Liver (tissue), 9 donors: ENCODE measurements around the gene MMS22L. TPM values are rescaled to one million over a fixed set of nuclear protein-coding genes. Genes with fewer than 3 reads are reported as not detected.

ENCODE experiments used
- DNase-seq: peaks from one replicate; pipeline ENCODE4 v3.0.0-alpha.2; 2017; ENCODE audit warnings: low spot score
- H3K27ac ChIP-seq, 2 donors: one replicate each; pipeline ENCODE4 v1.7.0; 2013; ENCODE audit warnings: inconsistent platforms in 2 of 2, low read length in 2 of 2, control low read depth in 1 of 2, low read depth in 1 of 2, mild to moderate bottlenecking in 1 of 2
- H3K27me3 ChIP-seq, 4 donors: one replicate each; pipeline versions ENCODE4 v1.6.1 to v1.7.0; 2013; ENCODE audit warnings: low read length in 3 of 4, inconsistent platforms in 1 of 4, mild to moderate bottlenecking in 1 of 4, moderate library complexity in 1 of 4; ENCODE audit not compliant: control insufficient read depth in 4 of 4, insufficient read depth in 4 of 4
- H3K36me3 ChIP-seq, 4 donors: one replicate each; pipeline versions ENCODE4 v1.6.1 to v1.7.0; 2013; ENCODE audit warnings: low read length in 3 of 4, mild to moderate bottlenecking in 3 of 4, low read depth in 1 of 4, moderate library complexity in 1 of 4; ENCODE audit not compliant: control insufficient read depth in 4 of 4, insufficient read depth in 3 of 4
- H3K4me1 ChIP-seq, 4 donors: one replicate each; pipeline versions ENCODE4 v1.6.1 to v1.7.0; 2013; ENCODE audit warnings: low read length in 3 of 4, mild to moderate bottlenecking in 3 of 4, moderate library complexity in 1 of 4; ENCODE audit not compliant: control insufficient read depth in 4 of 4, insufficient read depth in 4 of 4
- H3K4me3 ChIP-seq, 3 donors: one replicate each; pipeline versions ENCODE4 v1.6.1 to v1.7.0; 2013; ENCODE audit warnings: low read length in 3 of 3, control low read depth in 1 of 3, low read depth in 1 of 3, mild to moderate bottlenecking in 1 of 3
- H3K9ac ChIP-seq, 2 donors: one replicate each; pipeline ENCODE4 v1.7.0; 2013; ENCODE audit warnings: low read length in 2 of 2, mild to moderate bottlenecking in 2 of 2, moderate library complexity in 2 of 2, control low read depth in 1 of 2, low read depth in 1 of 2
- H3K9me3 ChIP-seq, 4 donors: one replicate each; pipeline versions ENCODE4 v1.6.1 to v1.7.0; 2013; ENCODE audit warnings: low read length in 3 of 4; ENCODE audit not compliant: control insufficient read depth in 4 of 4
- CTCF ChIP-seq: fragments of 150-350 bp; IDR thresholded peaks from 2 replicates; pipeline ENCODE4 v1.5.1; 2017; ENCODE audit warnings: improper control_type of control experiment, low read depth, low read length; ENCODE audit not compliant: missing input control
- EGR1 ChIP-seq, 2 donors: IDR thresholded peaks; 2 replicates each; pipeline ENCODE4 v1.6.1; 2016 to 2018; ENCODE audit warnings: antibody characterized with exemption in 2 of 2, low read depth in 2 of 2
- FOXA1 ChIP-seq: IDR thresholded peaks from 2 replicates; pipeline ENCODE4 v1.6.1; 2016; ENCODE audit warnings: antibody characterized with exemption
- FOXA2 ChIP-seq: IDR thresholded peaks from 2 replicates; pipeline ENCODE4 v1.6.1; 2016; ENCODE audit warnings: antibody characterized with exemption
- GABPA ChIP-seq, 2 donors: IDR thresholded peaks in 1 of 2; conservative IDR thresholded peaks in 1 of 2; 2 replicates each; pipeline ENCODE4 v1.6.1; 2016; ENCODE audit warnings: antibody characterized with exemption in 2 of 2, mild to moderate bottlenecking in 1 of 2, moderate library complexity in 1 of 2
- HNF4A ChIP-seq, 2 donors: conservative IDR thresholded peaks; 2 replicates each; pipeline ENCODE4 v1.6.1; 2016; ENCODE audit warnings: antibody characterized with exemption in 2 of 2, mild to moderate bottlenecking in 2 of 2
- HNF4G ChIP-seq: IDR thresholded peaks from 2 replicates; pipeline ENCODE4 v1.6.1; 2016; ENCODE audit warnings: antibody characterized with exemption
- JUND ChIP-seq, 2 donors: IDR thresholded peaks; 2 replicates each; pipeline ENCODE4 v1.6.1; 2016; ENCODE audit warnings: antibody characterized with exemption in 2 of 2
- MAX ChIP-seq: IDR thresholded peaks from 2 replicates; pipeline ENCODE4 v1.6.1; 2016; ENCODE audit warnings: antibody characterized with exemption
- NR2F2 ChIP-seq: IDR thresholded peaks from 2 replicates; pipeline ENCODE4 v1.6.1; 2016; ENCODE audit warnings: antibody characterized with exemption
- RAD21 ChIP-seq, 2 donors: IDR thresholded peaks; 2 replicates each; pipeline ENCODE4 v1.6.1; 2016; ENCODE audit warnings: antibody characterized with exemption in 2 of 2, mild to moderate bottlenecking in 2 of 2
- RXRA ChIP-seq, 2 donors: IDR thresholded peaks; 2 replicates each; pipeline ENCODE4 v1.6.1; 2017 to 2018; ENCODE audit warnings: antibody characterized with exemption in 2 of 2, mild to moderate bottlenecking in 1 of 2
- SP1 ChIP-seq: IDR thresholded peaks from 2 replicates; pipeline ENCODE4 v1.6.1; 2018; ENCODE audit warnings: antibody characterized with exemption, mild to moderate bottlenecking
- TAF1 ChIP-seq: conservative IDR thresholded peaks from 2 replicates; pipeline ENCODE4 v1.6.1; 2016; ENCODE audit warnings: antibody characterized with exemption, mild to moderate bottlenecking
- YY1 ChIP-seq: IDR thresholded peaks from 2 replicates; pipeline ENCODE4 v1.6.1; 2016; ENCODE audit warnings: antibody characterized with exemption, mild to moderate bottlenecking
- WGBS: extraction: QIAGEN DNeasy Blood & Tissue Kit; methylation state at CpG from one replicate; pipeline ENCODE4 v1.1.7; 2013; 5-methylcytosine and 5-hydroxymethylcytosine counted together
- polyA plus RNA-seq, 2 donors: library from polyadenylated mRNA; stranded (reverse) in 1 of 2; unstranded in 1 of 2; fragments of 200-250 nt in 1 of 2; fragments of >200 nt in 1 of 2; fragmentation: Nextera tagmentation in 1 of 2; extraction: Ambion mirVana in 1 of 2; gene quantifications; one replicate each; pipeline versions ENCODE4 v1.2.1 to v1.2.3, GENCODE V29; 2013 to 2015
- total RNA-seq, 2 donors: library from RNA; depleted of rRNA; stranded (reverse); fragments of >200 nt; gene quantifications; one replicate each; pipeline ENCODE4 v1.2.3, GENCODE V29; 2014
- TF ChIP-seq, protein P1 (sequence below): IDR thresholded peaks from 2 replicates; pipeline ENCODE4 v1.6.1; 2016; ENCODE audit warnings: antibody characterized with exemption
- TF ChIP-seq, protein P2 (sequence below): IDR thresholded peaks from 2 replicates; pipeline ENCODE4 v1.6.1; 2016; ENCODE audit warnings: antibody characterized with exemption, mild to moderate bottlenecking
- TF ChIP-seq, protein P3 (sequence below): IDR thresholded peaks from 2 replicates; pipeline ENCODE4 v1.6.1; 2016; ENCODE audit warnings: antibody characterized with exemption
- donor health status: healthy.
- donor health status: healthy.
- donor health status: healthy.
- donor health status: healthy.
- donor health status: healthy.

The MMS22L gene
- total and polyA plus RNA-seq, 4 donors = 0.32 to 14.9 (median 2.6) TPM

DNA sequence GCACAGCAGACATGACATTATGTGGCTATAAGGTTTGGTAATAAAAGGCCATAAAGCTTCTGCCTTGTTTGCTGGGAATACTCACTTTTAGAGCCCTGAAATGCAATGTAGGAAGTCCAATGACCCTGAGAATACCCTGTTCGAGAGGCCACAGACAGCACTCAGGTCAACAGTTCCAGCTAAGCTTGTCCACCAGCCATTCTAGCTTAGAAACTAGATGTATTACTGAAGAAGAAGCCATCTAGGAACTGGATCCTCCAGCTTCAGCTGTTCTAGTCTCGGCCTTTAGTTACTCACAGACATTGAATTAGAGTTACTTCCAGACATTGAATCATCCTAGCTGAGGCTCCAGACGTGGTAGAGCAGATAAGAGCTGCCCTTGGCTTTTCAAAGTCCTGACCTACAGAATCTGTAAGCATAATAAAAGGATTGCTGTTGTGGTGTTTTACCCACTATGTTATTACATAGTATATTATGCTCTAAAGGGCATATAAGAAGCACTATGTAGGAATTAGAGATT is 84.9 kb downstream of the MMS22L start:
- H3K4me1 ChIP-seq = no peaks in the 10 kb centered on the region
- no peak overlapping the region for H3K27ac ChIP-seq
- H3K9me3 ChIP-seq = no peaks in the 10 kb centered on the region
- TF ChIP-seq CTCF = no peak
- no peak for TF ChIP-seq FOXA2
- TF ChIP-seq JUND (IDR thresholded peaks at IDR 0.05) = no peak
- TF ChIP-seq, protein P1, sequence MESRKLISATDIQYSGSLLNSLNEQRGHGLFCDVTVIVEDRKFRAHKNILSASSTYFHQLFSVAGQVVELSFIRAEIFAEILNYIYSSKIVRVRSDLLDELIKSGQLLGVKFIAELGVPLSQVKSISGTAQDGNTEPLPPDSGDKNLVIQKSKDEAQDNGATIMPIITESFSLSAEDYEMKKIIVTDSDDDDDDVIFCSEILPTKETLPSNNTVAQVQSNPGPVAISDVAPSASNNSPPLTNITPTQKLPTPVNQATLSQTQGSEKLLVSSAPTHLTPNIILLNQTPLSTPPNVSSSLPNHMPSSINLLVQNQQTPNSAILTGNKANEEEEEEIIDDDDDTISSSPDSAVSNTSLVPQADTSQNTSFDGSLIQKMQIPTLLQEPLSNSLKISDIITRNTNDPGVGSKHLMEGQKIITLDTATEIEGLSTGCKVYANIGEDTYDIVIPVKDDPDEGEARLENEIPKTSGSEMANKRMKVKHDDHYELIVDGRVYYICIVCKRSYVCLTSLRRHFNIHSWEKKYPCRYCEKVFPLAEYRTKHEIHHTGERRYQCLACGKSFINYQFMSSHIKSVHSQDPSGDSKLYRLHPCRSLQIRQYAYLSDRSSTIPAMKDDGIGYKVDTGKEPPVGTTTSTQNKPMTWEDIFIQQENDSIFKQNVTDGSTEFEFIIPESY = no peak
- no peak for TF ChIP-seq HNF4G
- TF ChIP-seq YY1 = no peak
- TF ChIP-seq GABPA (IDR thresholded peaks at IDR 0.05 in 1 of 2, conservative IDR thresholded peaks at IDR 0.05 in 1 of 2) = no peak
- no peak for TF ChIP-seq RAD21 (IDR thresholded peaks at IDR 0.05)
- no peak for TF ChIP-seq SP1
- TF ChIP-seq EGR1 (IDR thresholded peaks at IDR 0.05; ENCODE audit: low read depth in 2 of 2) = no peak
- TF ChIP-seq FOXA1 = no peak
- no peak for TF ChIP-seq TAF1
- TF ChIP-seq NR2F2 = no peak
- TF ChIP-seq HNF4A (conservative IDR thresholded peaks at IDR 0.05) = no peak
- TF ChIP-seq, protein P2, sequence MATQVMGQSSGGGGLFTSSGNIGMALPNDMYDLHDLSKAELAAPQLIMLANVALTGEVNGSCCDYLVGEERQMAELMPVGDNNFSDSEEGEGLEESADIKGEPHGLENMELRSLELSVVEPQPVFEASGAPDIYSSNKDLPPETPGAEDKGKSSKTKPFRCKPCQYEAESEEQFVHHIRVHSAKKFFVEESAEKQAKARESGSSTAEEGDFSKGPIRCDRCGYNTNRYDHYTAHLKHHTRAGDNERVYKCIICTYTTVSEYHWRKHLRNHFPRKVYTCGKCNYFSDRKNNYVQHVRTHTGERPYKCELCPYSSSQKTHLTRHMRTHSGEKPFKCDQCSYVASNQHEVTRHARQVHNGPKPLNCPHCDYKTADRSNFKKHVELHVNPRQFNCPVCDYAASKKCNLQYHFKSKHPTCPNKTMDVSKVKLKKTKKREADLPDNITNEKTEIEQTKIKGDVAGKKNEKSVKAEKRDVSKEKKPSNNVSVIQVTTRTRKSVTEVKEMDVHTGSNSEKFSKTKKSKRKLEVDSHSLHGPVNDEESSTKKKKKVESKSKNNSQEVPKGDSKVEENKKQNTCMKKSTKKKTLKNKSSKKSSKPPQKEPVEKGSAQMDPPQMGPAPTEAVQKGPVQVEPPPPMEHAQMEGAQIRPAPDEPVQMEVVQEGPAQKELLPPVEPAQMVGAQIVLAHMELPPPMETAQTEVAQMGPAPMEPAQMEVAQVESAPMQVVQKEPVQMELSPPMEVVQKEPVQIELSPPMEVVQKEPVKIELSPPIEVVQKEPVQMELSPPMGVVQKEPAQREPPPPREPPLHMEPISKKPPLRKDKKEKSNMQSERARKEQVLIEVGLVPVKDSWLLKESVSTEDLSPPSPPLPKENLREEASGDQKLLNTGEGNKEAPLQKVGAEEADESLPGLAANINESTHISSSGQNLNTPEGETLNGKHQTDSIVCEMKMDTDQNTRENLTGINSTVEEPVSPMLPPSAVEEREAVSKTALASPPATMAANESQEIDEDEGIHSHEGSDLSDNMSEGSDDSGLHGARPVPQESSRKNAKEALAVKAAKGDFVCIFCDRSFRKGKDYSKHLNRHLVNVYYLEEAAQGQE = no peak
- TF ChIP-seq, protein P3, sequence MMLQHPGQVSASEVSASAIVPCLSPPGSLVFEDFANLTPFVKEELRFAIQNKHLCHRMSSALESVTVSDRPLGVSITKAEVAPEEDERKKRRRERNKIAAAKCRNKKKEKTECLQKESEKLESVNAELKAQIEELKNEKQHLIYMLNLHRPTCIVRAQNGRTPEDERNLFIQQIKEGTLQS = no peak
- no peak for TF ChIP-seq MAX
- no peak for TF ChIP-seq RXRA (IDR thresholded peaks at IDR 0.05)
- no peak for DNase-seq
- 82% methylated on average over 3 of the region's 3 CpGs for WGBS
- no peak overlapping the region for H3K4me3 ChIP-seq
- H3K9ac ChIP-seq = no peak overlapping the region
- H3K36me3 ChIP-seq = peaks cover 0 to 1% (median 0%) of the 10 kb centered on the region in 4 donors
- H3K27me3 ChIP-seq = no peaks in the 10 kb centered on the region
